ENCODE data around the gene USH2A.
"Not testable (repeated sequence)": the region's sequence is repeated elsewhere in the genome, so short reads cannot be mapped to it uniquely, and the experiment has no call there.

USH2A gene

DNA sequence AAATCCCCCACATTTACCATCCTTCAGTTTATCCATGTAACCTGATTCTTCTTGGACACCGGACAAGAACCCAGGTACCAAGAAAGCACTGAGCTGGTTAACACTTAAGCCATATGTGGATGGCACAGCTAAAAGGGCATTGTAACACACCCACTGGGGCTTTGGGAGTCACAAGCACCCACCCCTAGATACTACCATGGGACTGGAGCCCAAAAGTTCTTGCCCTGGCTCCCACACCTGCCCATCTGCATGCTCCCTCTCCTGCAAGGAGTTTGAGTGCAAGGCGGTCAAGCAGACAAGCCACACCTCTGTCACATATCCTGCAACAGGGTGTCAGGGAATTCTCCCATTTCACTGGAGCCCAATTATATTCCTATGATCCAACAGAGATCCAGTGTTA lies 270.1 kb downstream of the USH2A start:
- Histone ChIP-seq H3F3A (ENCODE audit: insufficient read depth) (no peaks in the 10 kb centered on the region), H3K4me3 (ENCODE audit: insufficient read depth, low read length, poor library complexity, severe bottlenecking) (no peak overlapping the region), H3K9me2 (replicated peaks; ENCODE audit: insufficient read depth, low read length) (no peaks in the 10 kb centered on the region), H3K4me2 (ENCODE audit: low read depth, low read length, poor library complexity, severe bottlenecking) (no peak overlapping the region), H3K36me3 (ENCODE audit: low read length) (no peaks in the 10 kb centered on the region), H3K27me3 (ENCODE audit: low read length) (no peaks in the 10 kb centered on the region), H3K27ac (ENCODE audit: low read depth, low read length) (no peak overlapping the region), H2AFZ (ENCODE audit: low read depth, low read length, severe bottlenecking) (no peak overlapping the region), H3K9ac (ENCODE audit: low read length) (no peak overlapping the region), H3K79me2 (ENCODE audit: insufficient read depth, low read length) (no peaks in the 10 kb centered on the region), H4K20me1 (ENCODE audit: low read depth, low read length) (no peaks in the 10 kb centered on the region), H3K9me3 (ENCODE audit: insufficient read depth, low read length) (no peaks in the 10 kb centered on the region)
- TF ChIP-seq CTCF (IDR thresholded peaks at IDR 0.05; ENCODE audit: insufficient read depth, low read length, poor library complexity, severe bottlenecking) (no peak), EZH2phosphoT487 (conservative IDR thresholded peaks at IDR 0.05; ENCODE audit: low read length) (no peak)

DNA sequence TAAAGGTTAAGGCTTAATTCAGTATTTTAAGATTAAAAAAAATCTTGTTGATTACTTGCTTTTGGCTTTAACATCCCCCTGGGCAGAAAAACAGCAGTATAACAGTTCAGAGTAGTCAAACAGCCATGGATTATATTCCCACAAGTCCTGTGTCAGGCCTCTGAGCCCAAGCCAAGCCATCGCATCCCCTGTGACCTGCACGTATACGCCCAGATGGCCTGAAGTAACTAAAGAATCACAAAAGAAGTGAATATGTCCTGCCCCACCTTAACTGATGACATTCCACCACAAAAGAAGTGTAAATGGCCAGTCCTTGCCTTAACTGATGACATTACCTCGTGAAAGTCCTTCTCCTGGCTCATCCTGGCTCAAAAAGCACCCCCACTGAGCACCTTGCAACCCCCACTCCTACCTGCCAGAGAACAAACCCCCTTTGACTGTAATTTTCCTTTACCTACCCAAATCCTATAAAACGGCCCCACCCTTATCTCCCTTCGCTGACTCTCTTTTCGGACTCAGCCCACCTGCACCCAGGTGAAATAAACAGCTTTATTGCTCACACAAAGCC lies 277.7 kb downstream of the USH2A start:
- H3K4me2 ChIP-seq (ENCODE audit: low read depth, low read length, poor library complexity, severe bottlenecking); H2AFZ ChIP-seq (ENCODE audit: low read depth, low read length, severe bottlenecking); H3K79me2 ChIP-seq (ENCODE audit: insufficient read depth, low read length); H3F3A ChIP-seq (ENCODE audit: insufficient read depth); H3K36me3 ChIP-seq (ENCODE audit: low read length); H3K27ac ChIP-seq (ENCODE audit: low read depth, low read length); H4K20me1 ChIP-seq (ENCODE audit: low read depth, low read length); H3K9me3 ChIP-seq (ENCODE audit: insufficient read depth, low read length); H3K4me3 ChIP-seq (ENCODE audit: insufficient read depth, low read length, poor library complexity, severe bottlenecking); H3K27me3 ChIP-seq (ENCODE audit: low read length); H3K9ac ChIP-seq (ENCODE audit: low read length); H3K9me2 ChIP-seq (replicated peaks; ENCODE audit: insufficient read depth, low read length): not testable (repeated sequence)

DNA sequence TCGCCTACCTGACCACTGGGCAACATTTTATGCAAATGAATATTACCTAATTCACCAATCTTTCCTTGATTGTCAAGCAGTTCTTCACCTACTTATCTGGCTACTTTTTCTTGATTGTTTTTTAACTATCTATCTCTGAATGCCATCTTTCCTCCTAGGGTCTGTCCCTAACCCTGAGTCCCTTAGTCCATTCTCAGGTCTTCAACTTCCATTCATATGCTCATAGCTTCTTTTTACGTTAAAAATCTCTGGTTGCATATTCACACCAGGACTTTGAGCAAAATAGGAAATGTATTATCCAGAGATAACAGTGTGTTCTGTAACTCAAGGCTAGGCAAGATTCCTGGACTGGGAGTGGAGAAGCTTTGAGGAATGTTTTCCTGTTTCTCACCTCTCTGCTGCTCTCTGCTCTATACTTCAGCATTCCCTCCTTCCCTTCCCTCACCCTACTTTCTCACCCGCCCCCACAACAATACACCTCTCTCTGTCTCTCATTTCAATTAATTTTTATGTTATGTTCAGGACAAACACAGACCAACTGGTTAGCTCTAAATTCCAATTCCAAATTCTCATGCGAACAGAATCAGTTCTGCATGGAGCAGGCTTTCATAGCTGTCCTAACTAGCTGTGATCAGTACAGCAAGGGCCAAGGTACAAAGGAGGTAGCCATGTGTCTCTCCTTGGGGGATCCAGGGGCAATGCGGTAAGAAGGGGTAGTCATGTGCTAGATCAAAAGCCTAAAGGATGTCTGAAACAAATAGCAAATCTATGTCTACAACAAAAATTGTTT lies 278.4 kb downstream of the USH2A start:
- no peaks in the 10 kb centered on the region for H3K79me2 ChIP-seq (ENCODE audit: insufficient read depth, low read length)
- no peak overlapping the region for H3K9ac ChIP-seq (ENCODE audit: low read length)
- no peaks in the 10 kb centered on the region for H3F3A ChIP-seq (ENCODE audit: insufficient read depth)
- no peaks in the 10 kb centered on the region for H3K9me2 ChIP-seq (replicated peaks; ENCODE audit: insufficient read depth, low read length)
- H3K4me2 ChIP-seq (ENCODE audit: low read depth, low read length, poor library complexity, severe bottlenecking) = no peak overlapping the region
- H3K4me3 ChIP-seq (ENCODE audit: insufficient read depth, low read length, poor library complexity, severe bottlenecking) = no peak overlapping the region
- no peaks in the 10 kb centered on the region for H3K36me3 ChIP-seq (ENCODE audit: low read length)
- no peak overlapping the region for H2AFZ ChIP-seq (ENCODE audit: low read depth, low read length, severe bottlenecking)
- no peak overlapping the region for H3K27ac ChIP-seq (ENCODE audit: low read depth, low read length)
- TF ChIP-seq CTCF (IDR thresholded peaks at IDR 0.05; ENCODE audit: insufficient read depth, low read length, poor library complexity, severe bottlenecking) (no peak), EZH2phosphoT487 (conservative IDR thresholded peaks at IDR 0.05; ENCODE audit: low read length) (no peak)
- no peaks in the 10 kb centered on the region for H4K20me1 ChIP-seq (ENCODE audit: low read depth, low read length)
- no peaks in the 10 kb centered on the region for H3K9me3 ChIP-seq (ENCODE audit: insufficient read depth, low read length)
- H3K27me3 ChIP-seq (ENCODE audit: low read length) = no peaks in the 10 kb centered on the region

GRCh38 chr1:216142921-216143320 lies 280.3 kb downstream of the USH2A start:
- no peaks in the 10 kb centered on the region for H3K9me2 ChIP-seq (replicated peaks; ENCODE audit: insufficient read depth, low read length)
- no peak overlapping the region for H3K9ac ChIP-seq (ENCODE audit: low read length)
- TF ChIP-seq CTCF (IDR thresholded peaks at IDR 0.05; ENCODE audit: insufficient read depth, low read length, poor library complexity, severe bottlenecking) = no peak
- no peak for TF ChIP-seq EZH2phosphoT487 (conservative IDR thresholded peaks at IDR 0.05; ENCODE audit: low read length)
- H2AFZ ChIP-seq (ENCODE audit: low read depth, low read length, severe bottlenecking) = no peak overlapping the region
- no peaks in the 10 kb centered on the region for H3K9me3 ChIP-seq (ENCODE audit: insufficient read depth, low read length)
- no peaks in the 10 kb centered on the region for H3F3A ChIP-seq (ENCODE audit: insufficient read depth)
- H3K36me3 ChIP-seq (ENCODE audit: low read length) = no peaks in the 10 kb centered on the region
- no peak overlapping the region for H3K27ac ChIP-seq (ENCODE audit: low read depth, low read length)
- no peaks in the 10 kb centered on the region for H4K20me1 ChIP-seq (ENCODE audit: low read depth, low read length)
- H3K4me3 ChIP-seq (ENCODE audit: insufficient read depth, low read length, poor library complexity, severe bottlenecking) = no peak overlapping the region
- H3K79me2 ChIP-seq (ENCODE audit: insufficient read depth, low read length) = no peaks in the 10 kb centered on the region
- H3K27me3 ChIP-seq (ENCODE audit: low read length) = no peaks in the 10 kb centered on the region
- H3K4me2 ChIP-seq (ENCODE audit: low read depth, low read length, poor library complexity, severe bottlenecking) = no peak overlapping the region

Measured in SU-DHL-6 (cell line).